Stimulated activated CD4-positive, alpha-beta T cell treated with anti-CD3 and anti-CD28 coated beads, Interleukin-15, amount 100 ng/mL, for 1 hour (primary cell): ENCODE data around the gene FBRSL1.

ENCODE experiments used
- DNase-seq, 2 donors: peaks; one replicate each; pipeline ENCODE4 v3.0.0-alpha.2; 2020; ENCODE audit warnings: low read depth in 1 of 2, low spot score in 1 of 2

The FBRSL1 gene

GRCh38 chr12:132495629-132496357, 5.8 kb downstream of the FBRSL1 start:
- no peak for DNase-seq

GRCh38 chr12:132496358-132496669, 6.4 kb downstream of the FBRSL1 start:
- DNase-seq = no peak

- DNase-seq = no peak
These were observed 6.8 kb downstream of the FBRSL1 start for GRCh38 chr12:132496710-132497109.

- no peak for DNase-seq
These were observed 7.8 kb downstream of the FBRSL1 start for GRCh38 chr12:132497514-132498405.

GRCh38 chr12:132498931-132499330, 9.0 kb downstream of the FBRSL1 start:
- no peak for DNase-seq

GRCh38 chr12:132500142-132500855, 10.3 kb downstream of the FBRSL1 start:
- DNase-seq = no peak

GRCh38 chr12:132500856-132501180, 10.9 kb downstream of the FBRSL1 start:
- DNase-seq = no peak

GRCh38 chr12:132501204-132501940, 11.4 kb downstream of the FBRSL1 start:
- no peak for DNase-seq

- no peak for DNase-seq
These were observed 12.4 kb downstream of the FBRSL1 start for GRCh38 chr12:132502149-132502881.

- DNase-seq = no peak
These were observed 12.9 kb downstream of the FBRSL1 start for GRCh38 chr12:132502882-132503193.

- DNase-seq = no peak
These were observed 13.8 kb downstream of the FBRSL1 start for GRCh38 chr12:132503618-132504204.

- DNase-seq = no peak
These were observed 15.3 kb downstream of the FBRSL1 start for GRCh38 chr12:132505105-132505851.

- DNase-seq = no peak
These were observed 15.9 kb downstream of the FBRSL1 start for GRCh38 chr12:132505852-132506219.

GRCh38 chr12:132506328-132507160, 16.6 kb downstream of the FBRSL1 start:
- peak in 1 of 2 donors; percentile 48 for DNase-seq

GRCh38 chr12:132507161-132507538, 17.2 kb downstream of the FBRSL1 start:
- no peak for DNase-seq

GRCh38 chr12:132507656-132508490, 17.9 kb downstream of the FBRSL1 start:
- DNase-seq = no peak

- DNase-seq = no peak
These were observed 18.5 kb downstream of the FBRSL1 start for GRCh38 chr12:132508491-132508740.
